GM12878 (cell line): Measurements from ENCODE around the gene ZNF81. TPM values are rescaled to one million over a fixed set of nuclear protein-coding genes. Genes with fewer than 3 reads are reported as not detected.

ENCODE experiments used
- ATAC-seq: fragments of 200-7000 bp; cut with Tn5 transposase; 3 replicates; pipeline ENCODE4 v1.9.1; 2020; ENCODE audit warnings: mild to moderate bottlenecking, moderate library complexity
- BruUV-seq: library from RNA; stranded (reverse); fragments of 400-500 nt; replicated peaks from 2 replicates; lab custom pipeline; 2021; lab: Mats Ljungman, UMichigan
- CTCF ChIA-PET: fragments of 300-600 bp; sonication (Branson Sonifier 250); formaldehyde crosslinking; extraction: SDS; loops from one replicate; lab custom pipeline; 2021; ENCODE audit warnings: inconsistent platforms; lab: Yijun Ruan, JAX
- POLR2A ChIA-PET: fragments of 350-600 bp; formaldehyde crosslinking; extraction: SDS; loops from one replicate; lab custom pipeline; 2021; ENCODE audit warnings: inconsistent platforms; lab: Charles Lee
- RAD21 ChIA-PET: fragments of 300-600 bp; sonication (Branson Sonifier 250); formaldehyde crosslinking; loops from one replicate; lab custom pipeline; 2023; ENCODE audit warnings: antibody characterized with exemption; ENCODE audit not compliant: unreplicated experiment; lab: Charles Lee
- SMC1A ChIA-PET: fragments of 300-600 bp; sonication (Branson Sonifier 250); formaldehyde crosslinking; loops from one replicate; lab custom pipeline; 2023; ENCODE audit not compliant: unreplicated experiment, uncharacterized antibody; lab: Charles Lee
- DNase-seq: peaks from one replicate; pipeline ENCODE4 v3.0.0-alpha.2; 2011; ENCODE audit warnings: low read depth, low spot score
- FAIRE-seq: peaks from 3 replicates; lab custom pipeline; 2011; peaks lifted over from hg19 to GRCh38; lab: Jason Lieb, UNC
- H2AFZ ChIP-seq: 2 replicates; pipeline ENCODE4 v1.6.0; 2011; ENCODE audit warnings: low read depth, low read length, control low read depth; ENCODE audit not compliant: control insufficient read depth
- H3K27ac ChIP-seq: 2 replicates; pipeline ENCODE4 v1.5.1; 2011; ENCODE audit warnings: control low read depth; ENCODE audit not compliant: control insufficient read depth, insufficient read depth
- H3K27me3 ChIP-seq, 2 experiments: replicated peaks in 1 of 2; 2 replicates each; pipeline versions ENCODE4 v1.6.0 to v1.6.1; 2011; ENCODE audit warnings: low read length in 1 of 2; ENCODE audit not compliant: control insufficient read depth in 2 of 2, insufficient read depth in 2 of 2
- H3K36me3 ChIP-seq, 2 experiments: 2 replicates each; pipeline ENCODE4 v1.5.1; 2011; ENCODE audit warnings: low read length in 1 of 2; ENCODE audit not compliant: control insufficient read depth in 2 of 2, insufficient read depth in 2 of 2
- H3K4me1 ChIP-seq: 2 replicates; pipeline ENCODE4 v1.6.1; 2011; ENCODE audit warnings: mild to moderate bottlenecking, low read length, moderate library complexity, mixed read lengths; ENCODE audit not compliant: control insufficient read depth, insufficient read depth
- H3K4me2 ChIP-seq: 2 replicates; pipeline ENCODE4 v1.6.0; 2011; ENCODE audit warnings: control low read depth; ENCODE audit not compliant: control insufficient read depth, insufficient read depth
- H3K4me3 ChIP-seq: fragments of 200-600 bp; sonication (generic); 2 replicates; pipeline ENCODE4 v1.5.1; 2016
- H3K79me2 ChIP-seq: 2 replicates; pipeline ENCODE4 v1.6.0; 2011; ENCODE audit warnings: low read length; ENCODE audit not compliant: control insufficient read depth, insufficient read depth
- H3K9ac ChIP-seq: 2 replicates; pipeline ENCODE4 v1.8.0; 2011; ENCODE audit warnings: low read length, control low read depth, mixed read lengths; ENCODE audit not compliant: control insufficient read depth, insufficient read depth
- H3K9me3 ChIP-seq: replicated peaks from 3 replicates; pipeline ENCODE4 v1.5.1; 2011; ENCODE audit warnings: mild to moderate bottlenecking, low read length; ENCODE audit not compliant: control insufficient read depth, insufficient read depth
- H4K20me1 ChIP-seq: 2 replicates; pipeline ENCODE4 v1.6.0; 2011; ENCODE audit not compliant: control insufficient read depth, insufficient read depth
- BCL11A ChIP-seq: IDR thresholded peaks from 2 replicates; pipeline ENCODE4 v1.6.1; 2011; ENCODE audit warnings: low read depth, low read length
- BCL3 ChIP-seq: IDR thresholded peaks from 2 replicates; pipeline ENCODE4 v1.6.1; 2011; ENCODE audit warnings: borderline replicate concordance, low read depth, mild to moderate bottlenecking, moderate library complexity, low read length; ENCODE audit not compliant: insufficient read depth, poor library complexity, severe bottlenecking
- CREM ChIP-seq: IDR thresholded peaks from 2 replicates; pipeline ENCODE4 v1.6.1; 2014; ENCODE audit warnings: antibody characterized with exemption, low read depth
- KLF5 ChIP-seq: fragments of 450-650 bp; IDR thresholded peaks from 2 replicates; pipeline ENCODE4 v1.6.1; 2014; ENCODE audit warnings: mild to moderate bottlenecking; ENCODE audit not compliant: partially characterized antibody
- ZNF274 ChIP-seq: IDR thresholded peaks from one replicate; pipeline ENCODE4 v1.8.0; 2011; ENCODE audit not compliant: insufficient read length, insufficient read depth
- WGBS: methylation state at CpG from one replicate; pipeline ENCODE4 v1.1.6; 2016; ENCODE audit warnings: low lambda C conversion rate; ENCODE audit not compliant: insufficient replicate concordance, insufficient coverage; ENCODE audit errors: missing lambda C conversion rate; 5-methylcytosine and 5-hydroxymethylcytosine counted together
- in situ Hi-C: fragments of 300-500 bp; cut with MboI; formaldehyde crosslinking; loops from 9 replicates; pipeline ENCODE4 v1.14.3; 2018; ENCODE audit warnings: mixed read lengths
- intact Hi-C: fragments of 100-400 bp; cut with micrococcal nuclease; formaldehyde crosslinking; loops from one replicate; pipeline ENCODE4 v1.14.2; 2022; ENCODE audit not compliant: unreplicated experiment
- polyA plus RNA-seq, 11 experiments: library from polyadenylated mRNA; depleted of rRNA in 4 of 11; unstranded in 6 of 11; stranded (reverse) in 5 of 11; fragments of >200 nt; fragmentation: Nextera tagmentation in 4 of 11; fragmentation: Illumina TruSeq in 1 of 11; extraction: Ambion mirVana in 4 of 11; extraction: Trizol in 1 of 11; gene quantifications; 1 replicate in 1 of 11; 2 replicates in 10 of 11; pipeline versions ENCODE4 v1.2.1 to v1.2.3, GENCODE V29; 2011 to 2016; ENCODE audit warnings: inconsistent platforms in 2 of 11, missing spikeins in 2 of 11, low read depth in 1 of 11
- total RNA-seq, 4 experiments: library from RNA; depleted of rRNA in 3 of 4; stranded (reverse); fragments of >200 nt in 3 of 4; fragmentation: Illumina TruSeq in 1 of 4; extraction: Trizol in 1 of 4; gene quantifications; 2 replicates each; pipeline versions ENCODE4 v1.2.1 to v1.2.3, GENCODE V29; 2013 to 2021
- TF ChIP-seq, protein P1 (sequence below): fragments of 450-650 bp; IDR thresholded peaks from 2 replicates; pipeline ENCODE4 v1.6.1; 2018; ENCODE audit warnings: borderline replicate concordance, mild to moderate bottlenecking; ENCODE audit not compliant: partially characterized antibody
- TF ChIP-seq, protein P2 (sequence below): fragments of 450-650 bp; IDR thresholded peaks from 2 replicates; pipeline ENCODE4 v1.6.1; 2017; ENCODE audit warnings: mild to moderate bottlenecking, moderate library complexity

The ZNF81 gene
- total and polyA plus RNA-seq, 10 of the 15 experiments (the other 5 are each of a cell fraction or from before 2014, with no cell fraction given), result 3.4 to 7.2 (median 4.4) TPM

DNA sequence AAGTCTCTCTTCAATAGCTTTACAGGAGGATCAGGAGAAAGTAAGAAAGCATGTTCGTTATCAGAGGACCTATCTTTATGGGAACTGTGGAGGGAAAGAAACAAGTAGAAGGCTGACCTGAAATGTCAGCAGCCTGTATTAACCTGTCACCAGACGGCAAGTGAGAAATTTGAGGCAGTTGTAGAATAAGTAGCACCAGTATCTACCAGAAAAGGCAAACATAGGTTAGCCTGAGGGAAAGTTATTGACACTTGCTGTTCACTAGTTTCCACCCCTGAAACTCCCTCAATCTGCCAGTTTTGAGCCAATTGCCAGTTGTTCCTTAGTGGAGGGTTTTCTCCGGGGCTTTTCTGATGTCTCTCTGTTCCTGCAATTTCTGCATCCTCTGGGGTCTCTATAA, 36.4 kb downstream of the ZNF81 start:
- ATAC-seq (no peak), DNase-seq (no peak), FAIRE-seq (no peak)
- Histone ChIP-seq H4K20me1 (no peaks in the 10 kb centered on the region), H3K9me3 (no peaks in the 10 kb centered on the region; the same call in 1 of the 3 replicates), H2AFZ (no peak overlapping the region), H3K36me3 (no peaks in the 10 kb centered on the region; a peak in 1 of 4 replicates), H3K4me1 (no peaks in the 10 kb centered on the region), H3K27me3 (no peaks in the 10 kb centered on the region), H3K4me2 (no peak overlapping the region), H3K79me2 (no peaks in the 10 kb centered on the region), H3K9ac (no peak overlapping the region), H3K4me3 (no peak overlapping the region), H3K27ac (no peak overlapping the region)
- WGBS, result 49% methylated on average over 3 of the region's 3 CpGs
- ChIA-PET CTCF (no interaction called here), POLR2A (no interaction called here), SMC1A (no interaction called here), RAD21 (no interaction called here)
- intact Hi-C loops (no loop called here), in situ Hi-C loops (no loop called here)
- BruUV-seq, result no TSS peak
- no peak for TF ChIP-seq BCL11A
- TF ChIP-seq, protein P1, sequence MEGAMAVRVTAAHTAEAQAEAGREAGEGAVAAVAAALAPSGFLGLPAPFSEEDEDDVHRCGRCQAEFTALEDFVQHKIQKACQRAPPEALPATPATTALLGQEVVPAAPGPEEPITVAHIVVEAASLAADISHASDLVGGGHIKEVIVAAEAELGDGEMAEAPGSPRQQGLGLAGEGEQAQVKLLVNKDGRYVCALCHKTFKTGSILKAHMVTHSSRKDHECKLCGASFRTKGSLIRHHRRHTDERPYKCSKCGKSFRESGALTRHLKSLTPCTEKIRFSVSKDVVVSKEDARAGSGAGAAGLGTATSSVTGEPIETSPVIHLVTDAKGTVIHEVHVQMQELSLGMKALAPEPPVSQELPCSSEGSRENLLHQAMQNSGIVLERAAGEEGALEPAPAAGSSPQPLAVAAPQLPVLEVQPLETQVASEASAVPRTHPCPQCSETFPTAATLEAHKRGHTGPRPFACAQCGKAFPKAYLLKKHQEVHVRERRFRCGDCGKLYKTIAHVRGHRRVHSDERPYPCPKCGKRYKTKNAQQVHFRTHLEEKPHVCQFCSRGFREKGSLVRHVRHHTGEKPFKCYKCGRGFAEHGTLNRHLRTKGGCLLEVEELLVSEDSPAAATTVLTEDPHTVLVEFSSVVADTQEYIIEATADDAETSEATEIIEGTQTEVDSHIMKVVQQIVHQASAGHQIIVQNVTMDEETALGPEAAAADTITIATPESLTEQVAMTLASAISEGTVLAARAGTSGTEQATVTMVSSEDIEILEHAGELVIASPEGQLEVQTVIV, result no peak
- TF ChIP-seq, protein P2, sequence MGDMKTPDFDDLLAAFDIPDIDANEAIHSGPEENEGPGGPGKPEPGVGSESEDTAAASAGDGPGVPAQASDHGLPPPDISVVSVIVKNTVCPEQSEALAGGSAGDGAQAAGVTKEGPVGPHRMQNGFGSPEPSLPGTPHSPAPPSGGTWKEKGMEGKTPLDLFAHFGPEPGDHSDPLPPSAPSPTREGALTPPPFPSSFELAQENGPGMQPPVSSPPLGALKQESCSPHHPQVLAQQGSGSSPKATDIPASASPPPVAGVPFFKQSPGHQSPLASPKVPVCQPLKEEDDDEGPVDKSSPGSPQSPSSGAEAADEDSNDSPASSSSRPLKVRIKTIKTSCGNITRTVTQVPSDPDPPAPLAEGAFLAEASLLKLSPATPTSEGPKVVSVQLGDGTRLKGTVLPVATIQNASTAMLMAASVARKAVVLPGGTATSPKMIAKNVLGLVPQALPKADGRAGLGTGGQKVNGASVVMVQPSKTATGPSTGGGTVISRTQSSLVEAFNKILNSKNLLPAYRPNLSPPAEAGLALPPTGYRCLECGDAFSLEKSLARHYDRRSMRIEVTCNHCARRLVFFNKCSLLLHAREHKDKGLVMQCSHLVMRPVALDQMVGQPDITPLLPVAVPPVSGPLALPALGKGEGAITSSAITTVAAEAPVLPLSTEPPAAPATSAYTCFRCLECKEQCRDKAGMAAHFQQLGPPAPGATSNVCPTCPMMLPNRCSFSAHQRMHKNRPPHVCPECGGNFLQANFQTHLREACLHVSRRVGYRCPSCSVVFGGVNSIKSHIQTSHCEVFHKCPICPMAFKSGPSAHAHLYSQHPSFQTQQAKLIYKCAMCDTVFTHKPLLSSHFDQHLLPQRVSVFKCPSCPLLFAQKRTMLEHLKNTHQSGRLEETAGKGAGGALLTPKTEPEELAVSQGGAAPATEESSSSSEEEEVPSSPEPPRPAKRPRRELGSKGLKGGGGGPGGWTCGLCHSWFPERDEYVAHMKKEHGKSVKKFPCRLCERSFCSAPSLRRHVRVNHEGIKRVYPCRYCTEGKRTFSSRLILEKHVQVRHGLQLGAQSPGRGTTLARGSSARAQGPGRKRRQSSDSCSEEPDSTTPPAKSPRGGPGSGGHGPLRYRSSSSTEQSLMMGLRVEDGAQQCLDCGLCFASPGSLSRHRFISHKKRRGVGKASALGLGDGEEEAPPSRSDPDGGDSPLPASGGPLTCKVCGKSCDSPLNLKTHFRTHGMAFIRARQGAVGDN, result no peak
- no peak for TF ChIP-seq KLF5
- no peak for TF ChIP-seq ZNF274
- no peak for TF ChIP-seq BCL3
- no peak for TF ChIP-seq CREM
